Esophagus muscularis mucosa (tissue), 3 donors: ENCODE data around the gene ECSIT.

Source experiments
- POLR2A ChIP-seq: fragments of 450-650 bp; IDR thresholded peaks from one replicate; pipeline ENCODE4 v1.6.1; 2017; ENCODE audit warnings: antibody characterized with exemption, moderate library complexity, mild to moderate bottlenecking, low read depth
- POLR2AphosphoS5 ChIP-seq, 2 donors: sonication (generic); formaldehyde crosslinking; IDR thresholded peaks; one replicate each; pipeline ENCODE4 v1.6.1; 2017; ENCODE audit warnings: antibody characterized with exemption in 2 of 2
- TF ChIP-seq, protein P1 (sequence below), 3 experiments: fragments of 200-600 bp in 2 of 3; fragments of 450-650 bp in 1 of 3; sonication (generic) in 2 of 3; IDR thresholded peaks; one replicate each; pipeline ENCODE4 v1.5.1; 2017 to 2019; ENCODE audit warnings: antibody characterized with exemption in 3 of 3, mild to moderate bottlenecking in 2 of 3, moderate library complexity in 1 of 3

GRCh38 chr19:11570039-11570462 lies 41.1 kb upstream of the ECSIT start:
- TF ChIP-seq, protein P1, sequence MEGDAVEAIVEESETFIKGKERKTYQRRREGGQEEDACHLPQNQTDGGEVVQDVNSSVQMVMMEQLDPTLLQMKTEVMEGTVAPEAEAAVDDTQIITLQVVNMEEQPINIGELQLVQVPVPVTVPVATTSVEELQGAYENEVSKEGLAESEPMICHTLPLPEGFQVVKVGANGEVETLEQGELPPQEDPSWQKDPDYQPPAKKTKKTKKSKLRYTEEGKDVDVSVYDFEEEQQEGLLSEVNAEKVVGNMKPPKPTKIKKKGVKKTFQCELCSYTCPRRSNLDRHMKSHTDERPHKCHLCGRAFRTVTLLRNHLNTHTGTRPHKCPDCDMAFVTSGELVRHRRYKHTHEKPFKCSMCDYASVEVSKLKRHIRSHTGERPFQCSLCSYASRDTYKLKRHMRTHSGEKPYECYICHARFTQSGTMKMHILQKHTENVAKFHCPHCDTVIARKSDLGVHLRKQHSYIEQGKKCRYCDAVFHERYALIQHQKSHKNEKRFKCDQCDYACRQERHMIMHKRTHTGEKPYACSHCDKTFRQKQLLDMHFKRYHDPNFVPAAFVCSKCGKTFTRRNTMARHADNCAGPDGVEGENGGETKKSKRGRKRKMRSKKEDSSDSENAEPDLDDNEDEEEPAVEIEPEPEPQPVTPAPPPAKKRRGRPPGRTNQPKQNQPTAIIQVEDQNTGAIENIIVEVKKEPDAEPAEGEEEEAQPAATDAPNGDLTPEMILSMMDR (IDR thresholded peaks at IDR 0.05), result no peak
- TF ChIP-seq POLR2A (no peak), POLR2AphosphoS5 (IDR thresholded peaks at IDR 0.05) (no peak)
